ENCODE data around the gene CABCOCO1.
"Not testable (repeated sequence)": the region's sequence is repeated elsewhere in the genome, so short reads cannot be mapped to it uniquely, and the experiment has no call there.

The CABCOCO1 gene

GRCh38 chr10:61729596-61729995, 66.9 kb downstream of the CABCOCO1 start:
- H3K9ac ChIP-seq (ENCODE audit: low read length): no peak overlapping the region
- H3K27me3 ChIP-seq (ENCODE audit: control insufficient read depth, insufficient read depth, low read length): no peaks in the 10 kb centered on the region
- no peaks in the 10 kb centered on the region for H3K4me1 ChIP-seq (ENCODE audit: control insufficient read depth, insufficient read depth, low read length)
- no peaks in the 10 kb centered on the region for H3K9me3 ChIP-seq (ENCODE audit: control insufficient read depth, low read length)
- H3K4me3 ChIP-seq (ENCODE audit: low read length): no peak overlapping the region
- H3K36me3 ChIP-seq (ENCODE audit: control insufficient read depth, insufficient read depth, low read length): no peaks in the 10 kb centered on the region

- no peaks in the 10 kb centered on the region for H3K9me3 ChIP-seq (ENCODE audit: control insufficient read depth, low read length)
- H3K4me3 ChIP-seq (ENCODE audit: low read length): no peak overlapping the region
- no peaks in the 10 kb centered on the region for H3K4me1 ChIP-seq (ENCODE audit: control insufficient read depth, insufficient read depth, low read length)
- H3K36me3 ChIP-seq (ENCODE audit: control insufficient read depth, insufficient read depth, low read length): no peaks in the 10 kb centered on the region
- H3K9ac ChIP-seq (ENCODE audit: low read length): no peak overlapping the region
- no peaks in the 10 kb centered on the region for H3K27me3 ChIP-seq (ENCODE audit: control insufficient read depth, insufficient read depth, low read length)
These were observed 67.9 kb downstream of the CABCOCO1 start for GRCh38 chr10:61730671-61731070.

GRCh38 chr10:61731638-61732037, 68.9 kb downstream of the CABCOCO1 start:
- no peak overlapping the region for H3K9ac ChIP-seq (ENCODE audit: low read length)
- no peaks in the 10 kb centered on the region for H3K4me1 ChIP-seq (ENCODE audit: control insufficient read depth, insufficient read depth, low read length)
- H3K36me3 ChIP-seq (ENCODE audit: control insufficient read depth, insufficient read depth, low read length): no peaks in the 10 kb centered on the region
- no peak overlapping the region for H3K4me3 ChIP-seq (ENCODE audit: low read length)
- no peaks in the 10 kb centered on the region for H3K27me3 ChIP-seq (ENCODE audit: control insufficient read depth, insufficient read depth, low read length)
- no peaks in the 10 kb centered on the region for H3K9me3 ChIP-seq (ENCODE audit: control insufficient read depth, low read length)

- H3K36me3 ChIP-seq (ENCODE audit: control insufficient read depth, insufficient read depth, low read length): no peaks in the 10 kb centered on the region
- H3K27me3 ChIP-seq (ENCODE audit: control insufficient read depth, insufficient read depth, low read length): no peaks in the 10 kb centered on the region
These were observed 70.0 kb downstream of the CABCOCO1 start for GRCh38 chr10:61732629-61733278.

GRCh38 chr10:61733358-61733940, 70.7 kb downstream of the CABCOCO1 start:
- H3K4me1 ChIP-seq (ENCODE audit: control insufficient read depth, insufficient read depth, low read length): no peaks in the 10 kb centered on the region
- H3K27me3 ChIP-seq (ENCODE audit: control insufficient read depth, insufficient read depth, low read length): no peaks in the 10 kb centered on the region
- no peaks in the 10 kb centered on the region for H3K9me3 ChIP-seq (ENCODE audit: control insufficient read depth, low read length)
- H3K9ac ChIP-seq (ENCODE audit: low read length): no peak overlapping the region
- H3K4me3 ChIP-seq (ENCODE audit: low read length): no peak overlapping the region
- H3K36me3 ChIP-seq (ENCODE audit: control insufficient read depth, insufficient read depth, low read length): no peaks in the 10 kb centered on the region

More at GRCh38 chr10:61732629-61733278, 70.0 kb downstream of the CABCOCO1 start:
- no peaks in the 10 kb centered on the region for H3K9me3 ChIP-seq (ENCODE audit: control insufficient read depth, low read length)
- H3K4me3 ChIP-seq (ENCODE audit: low read length): no peak overlapping the region
- no peak overlapping the region for H3K9ac ChIP-seq (ENCODE audit: low read length)
- H3K4me1 ChIP-seq (ENCODE audit: control insufficient read depth, insufficient read depth, low read length): no peaks in the 10 kb centered on the region

GRCh38 chr10:61735882-61736281, 73.2 kb downstream of the CABCOCO1 start:
- Histone ChIP-seq H3K9ac (ENCODE audit: low read length) (no peak overlapping the region), H3K27me3 (ENCODE audit: control insufficient read depth, insufficient read depth, low read length) (no peaks in the 10 kb centered on the region), H3K4me1 (ENCODE audit: control insufficient read depth, insufficient read depth, low read length) (no peaks in the 10 kb centered on the region), H3K36me3 (ENCODE audit: control insufficient read depth, insufficient read depth, low read length) (no peaks in the 10 kb centered on the region), H3K4me3 (ENCODE audit: low read length) (no peak overlapping the region), H3K9me3 (ENCODE audit: control insufficient read depth, low read length) (no peaks in the 10 kb centered on the region)

GRCh38 chr10:61737455-61737854, 74.7 kb downstream of the CABCOCO1 start:
- H3K9me3 ChIP-seq (ENCODE audit: control insufficient read depth, low read length); H3K27me3 ChIP-seq (ENCODE audit: control insufficient read depth, insufficient read depth, low read length); H3K4me3 ChIP-seq (ENCODE audit: low read length); H3K9ac ChIP-seq (ENCODE audit: low read length); H3K4me1 ChIP-seq (ENCODE audit: control insufficient read depth, insufficient read depth, low read length); H3K36me3 ChIP-seq (ENCODE audit: control insufficient read depth, insufficient read depth, low read length): not testable (repeated sequence)

GRCh38 chr10:61742812-61743211, 80.1 kb downstream of the CABCOCO1 start:
- Histone ChIP-seq H3K27me3 (ENCODE audit: control insufficient read depth, insufficient read depth, low read length) (no peaks in the 10 kb centered on the region), H3K9ac (ENCODE audit: low read length) (no peak overlapping the region), H3K9me3 (ENCODE audit: control insufficient read depth, low read length) (no peaks in the 10 kb centered on the region), H3K4me3 (ENCODE audit: low read length) (no peak overlapping the region), H3K36me3 (ENCODE audit: control insufficient read depth, insufficient read depth, low read length) (no peaks in the 10 kb centered on the region), H3K4me1 (ENCODE audit: control insufficient read depth, insufficient read depth, low read length) (no peaks in the 10 kb centered on the region)

- H3K36me3 ChIP-seq (ENCODE audit: control insufficient read depth, insufficient read depth, low read length): no peaks in the 10 kb centered on the region
- H3K9ac ChIP-seq (ENCODE audit: low read length): no peak overlapping the region
- no peak overlapping the region for H3K4me3 ChIP-seq (ENCODE audit: low read length)
- H3K4me1 ChIP-seq (ENCODE audit: control insufficient read depth, insufficient read depth, low read length): no peaks in the 10 kb centered on the region
- H3K9me3 ChIP-seq (ENCODE audit: control insufficient read depth, low read length): no peaks in the 10 kb centered on the region
- H3K27me3 ChIP-seq (ENCODE audit: control insufficient read depth, insufficient read depth, low read length): no peaks in the 10 kb centered on the region
These were observed 81.7 kb downstream of the CABCOCO1 start for GRCh38 chr10:61744469-61744868.

- Histone ChIP-seq H3K4me3 (ENCODE audit: low read length) (no peak overlapping the region), H3K27me3 (ENCODE audit: control insufficient read depth, insufficient read depth, low read length) (no peaks in the 10 kb centered on the region), H3K4me1 (ENCODE audit: control insufficient read depth, insufficient read depth, low read length) (peaks cover 9% of the 10 kb centered on the region), H3K36me3 (ENCODE audit: control insufficient read depth, insufficient read depth, low read length) (no peaks in the 10 kb centered on the region), H3K9me3 (ENCODE audit: control insufficient read depth, low read length) (no peaks in the 10 kb centered on the region), H3K9ac (ENCODE audit: low read length) (no peak overlapping the region)
These were observed 83.6 kb downstream of the CABCOCO1 start for GRCh38 chr10:61746377-61746776.

- peaks cover 18% of the 10 kb centered on the region for H3K4me1 ChIP-seq (ENCODE audit: control insufficient read depth, insufficient read depth, low read length)
These were observed 84.6 kb downstream of the CABCOCO1 start for GRCh38 chr10:61747307-61747706.

GRCh38 chr10:61749291-61749690, 86.6 kb downstream of the CABCOCO1 start:
- no peak overlapping the region for H3K4me3 ChIP-seq (ENCODE audit: low read length)
- H3K9me3 ChIP-seq (ENCODE audit: control insufficient read depth, low read length): no peaks in the 10 kb centered on the region
- H3K36me3 ChIP-seq (ENCODE audit: control insufficient read depth, insufficient read depth, low read length): no peaks in the 10 kb centered on the region
- no peaks in the 10 kb centered on the region for H3K27me3 ChIP-seq (ENCODE audit: control insufficient read depth, insufficient read depth, low read length)
- peaks cover 28% of the 10 kb centered on the region for H3K4me1 ChIP-seq (ENCODE audit: control insufficient read depth, insufficient read depth, low read length)
- H3K9ac ChIP-seq (ENCODE audit: low read length): no peak overlapping the region

More at GRCh38 chr10:61747307-61747706, 84.6 kb downstream of the CABCOCO1 start:
- Histone ChIP-seq H3K9ac (ENCODE audit: low read length) (no peak overlapping the region), H3K9me3 (ENCODE audit: control insufficient read depth, low read length) (no peaks in the 10 kb centered on the region), H3K27me3 (ENCODE audit: control insufficient read depth, insufficient read depth, low read length) (no peaks in the 10 kb centered on the region), H3K36me3 (ENCODE audit: control insufficient read depth, insufficient read depth, low read length) (no peaks in the 10 kb centered on the region), H3K4me3 (ENCODE audit: low read length) (no peak overlapping the region)

All from mucosa of stomach (tissue), 1 donor.